Stomach (tissue), 9 donors: ENCODE results near the gene SYCP2L. TPM values are rescaled to one million over a fixed set of nuclear protein-coding genes. Genes with fewer than 3 reads are reported as not detected.

Experiments
- DNase-seq, 2 donors: peaks; one replicate each; pipeline versions ENCODE4 v3.0.0 to v3.0.0-alpha.2; 2013 to 2019
- H3K27ac ChIP-seq, 5 donors: fragments of 200-600 bp in 4 of 5; sonication (generic) in 4 of 5; one replicate each; pipeline ENCODE4 v1.5.1; 2013 to 2019; ENCODE audit warnings: mild to moderate bottlenecking in 1 of 5, moderate library complexity in 1 of 5
- H3K27me3 ChIP-seq, 3 donors: fragments of 200-600 bp; sonication (generic); one replicate each; pipeline ENCODE4 v1.5.1; 2017 to 2019; ENCODE audit warnings: mixed run types in 1 of 3
- H3K36me3 ChIP-seq, 4 donors: fragments of 200-600 bp; sonication (generic); 1 replicate in 3 of 4; 2 replicates in 1 of 4; pipeline ENCODE4 v1.5.1; 2016 to 2019
- H3K4me1 ChIP-seq, 4 donors: fragments of 200-600 bp; sonication (generic); one replicate each; pipeline ENCODE4 v1.5.1; 2016 to 2019
- H3K4me3 ChIP-seq, 4 donors: fragments of 200-600 bp; sonication (generic) in 3 of 4; one replicate each; pipeline ENCODE4 v1.5.1; 2016 to 2019; ENCODE audit warnings: mild to moderate bottlenecking in 1 of 4
- H3K9me3 ChIP-seq, 4 donors: fragments of 200-600 bp; sonication (generic); one replicate each; pipeline ENCODE4 v1.5.1; 2016 to 2019
- CTCF ChIP-seq, 7 experiments: fragments of 450-650 bp in 4 of 7; fragments of 200-600 bp in 3 of 7; sonication (generic) in 3 of 7; IDR thresholded peaks; one replicate each; pipeline ENCODE4 v1.5.1; 2016 to 2019; ENCODE audit warnings: antibody characterized with exemption in 7 of 7, control low read depth in 2 of 7, mild to moderate bottlenecking in 1 of 7
- EP300 ChIP-seq: sonication (generic); formaldehyde crosslinking; IDR thresholded peaks from one replicate; pipeline ENCODE4 v1.6.1; 2017; ENCODE audit warnings: antibody characterized with exemption
- POLR2A ChIP-seq, 4 donors: fragments of 450-650 bp; IDR thresholded peaks; one replicate each; pipeline ENCODE4 v1.6.1; 2016; ENCODE audit warnings: antibody characterized with exemption in 4 of 4, control low read depth in 2 of 4, mild to moderate bottlenecking in 1 of 4, moderate library complexity in 1 of 4
- POLR2AphosphoS5 ChIP-seq, 3 donors: sonication (generic); formaldehyde crosslinking; IDR thresholded peaks; one replicate each; pipeline ENCODE4 v1.6.1; 2016; ENCODE audit warnings: antibody characterized with exemption in 3 of 3
- WGBS, 5 donors: extraction: QIAGEN DNeasy Blood & Tissue Kit in 3 of 5; methylation state at CpG; one replicate each; pipeline versions ENCODE4 v1.1.5 to v1.1.7; 2013 to 2018; 5-methylcytosine and 5-hydroxymethylcytosine counted together
- intact Hi-C: fragments of 100-400 bp; cut with DNase I; formaldehyde crosslinking; loops from one replicate; pipeline ENCODE4 v1.15.1; 2023; ENCODE audit warnings: low total_unique reads
- polyA plus RNA-seq, 3 donors: library from polyadenylated mRNA; stranded (reverse); fragments of 200-250 nt; gene quantifications; one replicate each; pipeline ENCODE4 v1.2.3, GENCODE V29; 2013
- total RNA-seq, 5 donors: library from RNA; depleted of rRNA; stranded (reverse); fragments of >200 nt; gene quantifications; one replicate each; pipeline versions ENCODE4 v1.1.0 to v1.2.3, GENCODE V29; 2014 to 2016
- donor health status: healthy with polysubstance abuse.
- donor health status: Bipolar disorder and iron deficiency.
- donor health status: healthy.

The SYCP2L gene
- total and polyA plus RNA-seq, 8 donors = 0.15 to 2.6 (median 0.58) TPM; not detected in 5

- no peaks in the 10 kb centered on the region for H3K9me3 ChIP-seq
- no peak for DNase-seq
- TF ChIP-seq POLR2AphosphoS5 (IDR thresholded peaks at IDR 0.05) (no peak), EP300 (no peak), CTCF (IDR thresholded peaks at IDR 0.05) (no peak), POLR2A (IDR thresholded peaks at IDR 0.05) (no peak)
- WGBS, 5 donors = 87 to 94% (median 91%) methylated on average over 5 of the region's 5 CpGs
- H3K27me3 ChIP-seq = peaks cover 0 to 20% (median 0%) of the 10 kb centered on the region in 3 donors
- intact Hi-C loops = no loop called here
- peaks cover 0 to 13% (median 0%) of the 10 kb centered on the region in 4 donors for H3K4me1 ChIP-seq
- no peak overlapping the region for H3K27ac ChIP-seq
- H3K36me3 ChIP-seq = no peaks in the 10 kb centered on the region
- no peak overlapping the region for H3K4me3 ChIP-seq
These were observed 126.3 kb downstream of the SYCP2L start for GRCh38 chr6:11012976-11013720.

- DNase-seq = no peak
- H3K9me3 ChIP-seq = no peaks in the 10 kb centered on the region
- H3K4me1 ChIP-seq = peaks cover 0 to 13% (median 0%) of the 10 kb centered on the region in 4 donors
- H3K36me3 ChIP-seq = no peaks in the 10 kb centered on the region
- H3K27ac ChIP-seq = no peak overlapping the region
- peaks cover 0 to 20% (median 0%) of the 10 kb centered on the region in 3 donors for H3K27me3 ChIP-seq
- H3K4me3 ChIP-seq = no peak overlapping the region
- intact Hi-C loops = no loop called here
- no peak for TF ChIP-seq POLR2AphosphoS5 (IDR thresholded peaks at IDR 0.05)
- no peak for TF ChIP-seq POLR2A (IDR thresholded peaks at IDR 0.05)
- no peak for TF ChIP-seq EP300
- no peak for TF ChIP-seq CTCF (IDR thresholded peaks at IDR 0.05)
- WGBS, 5 donors = 71 to 94% (median 85%) methylated on average over 3 of the region's 3 CpGs
These were observed 126.8 kb downstream of the SYCP2L start for GRCh38 chr6:11013721-11014070.

GRCh38 chr6:11015102-11015501 lies 128.2 kb downstream of the SYCP2L start:
- no peak for DNase-seq
- Histone ChIP-seq H3K36me3 (no peaks in the 10 kb centered on the region), H3K27ac (no peak overlapping the region), H3K4me3 (no peak overlapping the region), H3K9me3 (no peaks in the 10 kb centered on the region), H3K27me3 (peaks cover 0 to 17% (median 0%) of the 10 kb centered on the region in 3 donors), H3K4me1 (peaks cover 0 to 13% (median 0%) of the 10 kb centered on the region in 4 donors)
- intact Hi-C loops = no loop called here
- TF ChIP-seq POLR2A (IDR thresholded peaks at IDR 0.05) = no peak

GRCh38 chr6:11016452-11016851 lies 129.6 kb downstream of the SYCP2L start:
- Histone ChIP-seq H3K4me3 (no peak overlapping the region), H3K36me3 (no peaks in the 10 kb centered on the region), H3K9me3 (no peaks in the 10 kb centered on the region), H3K27ac (no peak overlapping the region), H3K27me3 (peaks cover 0 to 11% (median 0%) of the 10 kb centered on the region in 3 donors), H3K4me1 (peaks cover 0 to 10% (median 0%) of the 10 kb centered on the region in 4 donors)
- intact Hi-C loops = no loop called here
- TF ChIP-seq POLR2A (IDR thresholded peaks at IDR 0.05) = no peak
- no peak for TF ChIP-seq POLR2AphosphoS5 (IDR thresholded peaks at IDR 0.05)
- TF ChIP-seq EP300 = no peak
- TF ChIP-seq CTCF (IDR thresholded peaks at IDR 0.05) = no peak
- WGBS, 5 donors = 46 to 88% (median 80%) methylated on average over 1 of the region's 1 CpG
- no peak for DNase-seq

GRCh38 chr6:11017090-11017489 lies 130.2 kb downstream of the SYCP2L start:
- Histone ChIP-seq H3K4me3 (no peak overlapping the region), H3K4me1 (peaks cover 0 to 4% (median 0%) of the 10 kb centered on the region in 4 donors), H3K36me3 (no peaks in the 10 kb centered on the region), H3K9me3 (no peaks in the 10 kb centered on the region), H3K27ac (no peak overlapping the region), H3K27me3 (peaks cover 0 to 11% (median 0%) of the 10 kb centered on the region in 3 donors)
- TF ChIP-seq EP300 (no peak), CTCF (IDR thresholded peaks at IDR 0.05) (no peak), POLR2AphosphoS5 (IDR thresholded peaks at IDR 0.05) (no peak), POLR2A (IDR thresholded peaks at IDR 0.05) (no peak)
- DNase-seq = no peak
- 90 to 99% (median 92%) methylated on average over 3 of the region's 3 CpGs for WGBS, 5 donors
- intact Hi-C loops = no loop called here
